Keratinocyte (primary cell): ENCODE measurements around the gene NLGN1. TPM values are rescaled to one million over a fixed set of nuclear protein-coding genes. Genes with fewer than 3 reads are reported as not detected.

Source experiments
- DNase-seq: peaks from one replicate; pipeline ENCODE4 v3.0.0-alpha.2; 2011; ENCODE audit warnings: low read depth, missing footprints, low spot score
- FAIRE-seq: peaks from 2 replicates; lab custom pipeline; 2011; peaks lifted over from hg19 to GRCh38; lab: Jason Lieb, UNC
- H2AFZ ChIP-seq: 2 replicates; pipeline ENCODE4 v1.6.0; 2012; ENCODE audit warnings: low read length, control low read depth, inconsistent platforms; ENCODE audit not compliant: control insufficient read depth
- H3K27ac ChIP-seq: 2 replicates; pipeline ENCODE4 v1.5.1; 2011; ENCODE audit warnings: low read length; ENCODE audit not compliant: control insufficient read depth, insufficient read depth
- H3K27me3 ChIP-seq: 3 replicates; pipeline ENCODE4 v1.6.0; 2011; ENCODE audit warnings: low read length; ENCODE audit not compliant: control insufficient read depth, insufficient read depth; ENCODE audit errors: extremely low read depth
- H3K36me3 ChIP-seq, 2 experiments: 2 replicates in 1 of 2; 3 replicates in 1 of 2; pipeline ENCODE4 v1.5.1; 2011; ENCODE audit warnings: low read length in 2 of 2, mild to moderate bottlenecking in 1 of 2; ENCODE audit not compliant: control insufficient read depth in 2 of 2, insufficient read depth in 2 of 2; ENCODE audit errors: extremely low read depth in 1 of 2
- H3K4me1 ChIP-seq: 3 replicates; pipeline ENCODE4 v1.5.1; 2011; ENCODE audit warnings: low read length; ENCODE audit not compliant: control insufficient read depth, insufficient read depth; ENCODE audit errors: extremely low read depth
- H3K4me2 ChIP-seq: 3 replicates; pipeline ENCODE4 v1.6.0; 2011; ENCODE audit warnings: low read depth, low read length; ENCODE audit not compliant: control insufficient read depth, insufficient read depth; ENCODE audit errors: extremely low read depth
- H3K4me3 ChIP-seq, 3 experiments: fragments of 200-600 bp in 1 of 3; sonication (generic) in 1 of 3; 2 replicates in 2 of 3; 3 replicates in 1 of 3; pipeline ENCODE4 v1.5.1; 2011 to 2016; ENCODE audit warnings: low read length in 3 of 3, mild to moderate bottlenecking in 3 of 3, control low read depth in 2 of 3, inconsistent platforms in 1 of 3, low read depth in 1 of 3, mixed read lengths in 1 of 3, mixed run types in 1 of 3, moderate library complexity in 1 of 3; ENCODE audit not compliant: control insufficient read depth in 2 of 3, insufficient read depth in 2 of 3; ENCODE audit errors: extremely low read depth in 1 of 3
- H3K79me2 ChIP-seq: 2 replicates; pipeline ENCODE4 v1.6.0; 2012; ENCODE audit warnings: low read length; ENCODE audit not compliant: control insufficient read depth, insufficient read depth
- H3K9ac ChIP-seq: 3 replicates; pipeline ENCODE4 v1.6.0; 2011; ENCODE audit warnings: low read length; ENCODE audit not compliant: control insufficient read depth, insufficient read depth; ENCODE audit errors: extremely low read depth
- H3K9me1 ChIP-seq: 3 replicates; pipeline ENCODE4 v1.6.0; 2011; ENCODE audit warnings: low read length; ENCODE audit not compliant: control insufficient read depth, insufficient read depth; ENCODE audit errors: extremely low read depth
- H3K9me3 ChIP-seq: 2 replicates; pipeline ENCODE4 v1.5.1; 2012; ENCODE audit warnings: low read depth, low read length; ENCODE audit not compliant: control insufficient read depth
- H4K20me1 ChIP-seq: 3 replicates; pipeline ENCODE4 v1.6.0; 2011; ENCODE audit warnings: low read length; ENCODE audit not compliant: control insufficient read depth, insufficient read depth; ENCODE audit errors: extremely low read depth
- EZH2 ChIP-seq: IDR thresholded peaks from one replicate; pipeline ENCODE4 v1.6.1; 2012; ENCODE audit warnings: inconsistent platforms, mild to moderate bottlenecking, low read length, moderate library complexity
- dilution Hi-C: fragments of 300-500 bp; cut with MboI; formaldehyde crosslinking; loops from one replicate; pipeline ENCODE4 v1.7.0; 2020; ENCODE audit warnings: low sequenced_read_pairs; ENCODE audit not compliant: extremely low pct_ligation_motif_present
- polyA plus RNA-seq, 5 experiments: library from polyadenylated mRNA; depleted of rRNA in 3 of 5; stranded (reverse) in 3 of 5; stranded (forward) in 1 of 5; unstranded in 1 of 5; fragments of >200 nt; gene quantifications; 1 replicate in 1 of 5; 2 replicates in 3 of 5; 3 replicates in 1 of 5; pipeline versions ENCODE4 v1.2.1 to v1.2.3, GENCODE V29; 2011 to 2012; ENCODE audit warnings: missing spikeins in 2 of 5, low read depth in 1 of 5, low replicate concordance in 1 of 5
- TF ChIP-seq, protein P1 (sequence below), 3 experiments: IDR thresholded peaks in 1 of 3; conservative IDR thresholded peaks in 1 of 3; optimal IDR thresholded peaks in 1 of 3; 2 replicates in 2 of 3; 3 replicates in 1 of 3; pipeline versions ENCODE3 to v1.5.1; 2011; ENCODE audit warnings: low read length in 3 of 3, mild to moderate bottlenecking in 3 of 3, moderate library complexity in 2 of 3, control low read depth in 1 of 3, inconsistent platforms in 1 of 3; ENCODE audit not compliant: insufficient read depth in 2 of 3; ENCODE audit errors: extremely low read depth in 1 of 3

NLGN1 gene
- polyA plus RNA-seq, 1 donor (not counting 4 experiments of a cell fraction or from before 2014, with no cell fraction given), result not detected

DNA sequence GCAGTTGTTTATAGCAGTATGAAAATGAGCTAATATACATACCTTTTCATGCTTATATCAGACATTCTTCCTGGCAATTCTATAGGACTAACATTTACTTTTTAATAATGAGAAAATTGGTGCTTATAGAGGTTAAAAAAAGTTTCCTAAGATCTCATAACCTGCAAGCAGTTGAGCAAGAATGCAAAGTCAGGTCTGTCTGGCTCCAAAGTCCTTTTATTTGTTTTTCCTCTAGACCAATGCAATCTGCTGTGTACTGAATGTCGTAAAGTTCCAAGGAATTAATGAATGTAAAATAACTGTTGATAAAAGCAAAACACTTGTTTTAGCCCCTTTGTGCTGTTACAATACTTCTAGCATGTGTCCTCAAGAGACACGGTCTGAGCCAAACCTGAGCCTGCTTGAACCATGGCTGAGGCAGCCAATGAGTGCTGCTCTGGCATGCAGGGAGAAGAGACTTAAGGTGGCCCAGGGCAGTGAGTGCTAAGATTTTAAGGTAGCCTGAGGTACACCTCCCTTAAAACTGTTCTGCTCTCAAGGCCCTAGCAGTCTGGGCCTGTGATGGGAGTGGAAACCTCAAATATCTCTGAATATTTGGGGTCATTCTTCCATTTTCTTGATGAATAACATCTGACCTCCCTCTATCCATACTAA is 906.5 kb downstream of the NLGN1 start:
- no peak overlapping the region for H3K9ac ChIP-seq
- no peaks in the 10 kb centered on the region for H3K27me3 ChIP-seq
- dilution Hi-C loops, result no loop called here

DNA sequence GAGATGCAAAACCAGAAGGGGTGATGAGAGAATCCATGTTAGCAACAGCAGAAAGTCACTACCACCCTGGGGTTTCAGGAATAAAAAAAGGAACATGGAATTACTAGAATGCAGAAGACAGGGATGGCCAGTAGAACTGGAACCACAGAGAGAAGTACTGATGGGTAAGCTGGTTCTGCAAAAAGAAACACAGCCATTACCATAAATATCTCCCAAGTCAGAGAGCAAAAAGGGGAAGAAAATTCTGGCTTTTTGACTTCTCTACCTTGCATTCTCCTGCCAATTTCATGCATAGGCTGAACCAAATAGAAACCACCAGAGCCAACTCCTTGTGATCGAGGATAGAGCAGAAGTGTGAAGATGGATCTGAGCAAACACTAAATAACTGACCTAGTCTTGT is 911.2 kb downstream of the NLGN1 start:
- no peaks in the 10 kb centered on the region for H3K9me1 ChIP-seq
- no peak for FAIRE-seq
- TF ChIP-seq, protein P1, sequence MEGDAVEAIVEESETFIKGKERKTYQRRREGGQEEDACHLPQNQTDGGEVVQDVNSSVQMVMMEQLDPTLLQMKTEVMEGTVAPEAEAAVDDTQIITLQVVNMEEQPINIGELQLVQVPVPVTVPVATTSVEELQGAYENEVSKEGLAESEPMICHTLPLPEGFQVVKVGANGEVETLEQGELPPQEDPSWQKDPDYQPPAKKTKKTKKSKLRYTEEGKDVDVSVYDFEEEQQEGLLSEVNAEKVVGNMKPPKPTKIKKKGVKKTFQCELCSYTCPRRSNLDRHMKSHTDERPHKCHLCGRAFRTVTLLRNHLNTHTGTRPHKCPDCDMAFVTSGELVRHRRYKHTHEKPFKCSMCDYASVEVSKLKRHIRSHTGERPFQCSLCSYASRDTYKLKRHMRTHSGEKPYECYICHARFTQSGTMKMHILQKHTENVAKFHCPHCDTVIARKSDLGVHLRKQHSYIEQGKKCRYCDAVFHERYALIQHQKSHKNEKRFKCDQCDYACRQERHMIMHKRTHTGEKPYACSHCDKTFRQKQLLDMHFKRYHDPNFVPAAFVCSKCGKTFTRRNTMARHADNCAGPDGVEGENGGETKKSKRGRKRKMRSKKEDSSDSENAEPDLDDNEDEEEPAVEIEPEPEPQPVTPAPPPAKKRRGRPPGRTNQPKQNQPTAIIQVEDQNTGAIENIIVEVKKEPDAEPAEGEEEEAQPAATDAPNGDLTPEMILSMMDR (optimal IDR thresholded peaks at IDR 0.05 in 1 of 3, IDR thresholded peaks at IDR 0.05 in 1 of 3, conservative IDR thresholded peaks at IDR 0.05 in 1 of 3; ENCODE audit: extremely low read depth in 1 of 3, insufficient read depth in 2 of 3, low read length in 3 of 3), result no peak
- no peak for TF ChIP-seq EZH2

More for the DNA sequence above, 906.5 kb downstream of the NLGN1 start:
- no peaks in the 10 kb centered on the region for H4K20me1 ChIP-seq
- no peak overlapping the region for H3K27ac ChIP-seq
- TF ChIP-seq, protein P1 (optimal IDR thresholded peaks at IDR 0.05 in 1 of 3, IDR thresholded peaks at IDR 0.05 in 1 of 3, conservative IDR thresholded peaks at IDR 0.05 in 1 of 3; ENCODE audit: extremely low read depth in 1 of 3, insufficient read depth in 2 of 3, low read length in 3 of 3), result no peak
- no peak for TF ChIP-seq EZH2
- H3K9me3 ChIP-seq, result no peaks in the 10 kb centered on the region
- FAIRE-seq (no peak), DNase-seq (no peak)
- no peak overlapping the region for H3K4me2 ChIP-seq
- no peaks in the 10 kb centered on the region for H3K9me1 ChIP-seq
- H3K79me2 ChIP-seq, result no peaks in the 10 kb centered on the region
- no peak overlapping the region for H2AFZ ChIP-seq
- no peaks in the 10 kb centered on the region for H3K36me3 ChIP-seq
- no peak overlapping the region for H3K4me3 ChIP-seq
- no peaks in the 10 kb centered on the region for H3K4me1 ChIP-seq

More for the DNA sequence above, 911.2 kb downstream of the NLGN1 start:
- Histone ChIP-seq H3K9me3 (no peaks in the 10 kb centered on the region), H3K27ac (no peak overlapping the region), H3K79me2 (no peaks in the 10 kb centered on the region), H4K20me1 (no peaks in the 10 kb centered on the region), H3K4me2 (no peak overlapping the region), H3K9ac (no peak overlapping the region), H3K4me1 (no peaks in the 10 kb centered on the region), H3K27me3 (no peaks in the 10 kb centered on the region), H2AFZ (no peak overlapping the region), H3K36me3 (no peaks in the 10 kb centered on the region), H3K4me3 (no peak overlapping the region)
- DNase-seq, result no peak
- dilution Hi-C loops, result no loop called here
